GM19452 (cell line): ENCODE measurements around the gene KRT86.
"Not testable (repeated sequence)": the region's sequence is repeated elsewhere in the genome, so short reads cannot be mapped to it uniquely, and the experiment has no call there.

Experiments
- ATAC-seq: cut with Tn5 transposase; IDR thresholded peaks from one replicate; pipeline ENCODE4 v1.9.1; 2021; ENCODE audit not compliant: unreplicated experiment

The KRT86 gene

DNA sequence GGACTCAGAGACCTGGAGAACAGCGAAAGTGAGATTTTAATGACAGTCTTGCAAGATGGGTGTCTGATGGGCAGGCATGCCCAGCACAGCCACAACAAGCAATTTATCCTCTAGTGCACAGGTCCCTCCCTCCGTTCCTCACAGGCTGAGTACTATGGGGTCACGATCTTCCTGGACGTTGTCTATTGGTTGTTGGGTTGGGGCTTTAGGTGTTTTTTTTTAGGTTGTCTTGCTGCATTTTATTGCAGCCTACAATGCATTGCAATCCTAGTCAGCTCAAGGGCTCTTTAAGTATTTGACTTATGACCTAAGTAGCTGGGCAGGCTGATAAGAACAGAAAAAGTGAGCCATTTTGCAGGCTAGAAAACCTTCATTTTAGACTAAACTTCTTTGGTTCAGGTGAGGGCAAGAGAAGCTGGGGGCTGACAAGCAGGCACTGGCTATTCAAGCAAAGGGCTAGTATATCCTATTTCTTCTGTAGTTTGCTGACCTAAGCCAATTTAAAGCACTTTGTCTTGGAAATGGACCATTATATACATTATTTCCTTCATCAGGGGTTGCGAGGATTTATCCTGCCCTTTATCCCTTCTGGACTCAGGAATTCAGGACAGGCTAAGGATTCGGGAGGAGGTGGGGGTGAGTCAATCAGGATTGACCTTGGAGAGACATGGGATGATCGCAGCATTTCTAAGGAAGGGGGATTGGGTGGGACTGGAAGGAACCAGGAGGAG is 35.4 kb upstream of the KRT86 start:
- no peak for ATAC-seq

DNA sequence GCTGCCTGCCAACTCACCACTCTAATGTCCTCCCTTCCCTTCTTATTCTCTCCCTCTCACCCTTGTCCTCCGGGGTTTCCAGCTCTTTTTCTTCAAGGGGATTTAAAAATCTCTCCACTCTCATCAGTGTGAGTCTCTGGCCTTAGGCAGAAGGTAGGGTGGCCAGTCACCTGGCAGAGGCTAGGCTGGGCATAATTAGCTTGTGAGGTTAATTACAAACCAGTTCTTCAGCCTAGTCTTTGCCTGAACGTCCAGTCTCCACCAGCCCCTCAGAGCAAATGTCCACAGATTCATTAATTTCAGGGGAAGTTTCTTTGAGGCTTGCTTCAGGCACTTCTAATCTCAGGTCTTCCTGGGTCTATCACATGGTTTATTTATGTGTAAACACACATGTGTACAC is 34.7 kb upstream of the KRT86 start:
- no peak for ATAC-seq

DNA sequence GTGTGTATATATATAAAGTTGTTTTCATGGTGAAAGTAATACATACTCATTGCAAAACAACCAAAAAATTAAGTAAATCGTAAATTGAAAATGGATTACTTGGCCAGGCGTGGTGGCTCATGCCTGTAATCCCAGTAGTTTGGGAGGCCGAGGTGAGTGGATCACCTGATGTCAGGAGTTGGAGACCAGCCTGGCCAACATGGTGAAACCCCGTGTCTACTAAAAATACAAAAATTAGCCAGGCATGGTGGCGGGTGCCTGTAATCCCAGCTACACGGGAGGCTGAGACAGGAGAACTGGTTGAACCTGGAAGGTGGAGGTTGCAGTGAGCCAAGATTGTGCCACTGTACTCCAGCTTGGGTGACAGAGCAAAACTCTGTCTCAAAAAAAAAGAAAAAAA is 34.2 kb upstream of the KRT86 start:
- ATAC-seq, result not testable (repeated sequence)

DNA sequence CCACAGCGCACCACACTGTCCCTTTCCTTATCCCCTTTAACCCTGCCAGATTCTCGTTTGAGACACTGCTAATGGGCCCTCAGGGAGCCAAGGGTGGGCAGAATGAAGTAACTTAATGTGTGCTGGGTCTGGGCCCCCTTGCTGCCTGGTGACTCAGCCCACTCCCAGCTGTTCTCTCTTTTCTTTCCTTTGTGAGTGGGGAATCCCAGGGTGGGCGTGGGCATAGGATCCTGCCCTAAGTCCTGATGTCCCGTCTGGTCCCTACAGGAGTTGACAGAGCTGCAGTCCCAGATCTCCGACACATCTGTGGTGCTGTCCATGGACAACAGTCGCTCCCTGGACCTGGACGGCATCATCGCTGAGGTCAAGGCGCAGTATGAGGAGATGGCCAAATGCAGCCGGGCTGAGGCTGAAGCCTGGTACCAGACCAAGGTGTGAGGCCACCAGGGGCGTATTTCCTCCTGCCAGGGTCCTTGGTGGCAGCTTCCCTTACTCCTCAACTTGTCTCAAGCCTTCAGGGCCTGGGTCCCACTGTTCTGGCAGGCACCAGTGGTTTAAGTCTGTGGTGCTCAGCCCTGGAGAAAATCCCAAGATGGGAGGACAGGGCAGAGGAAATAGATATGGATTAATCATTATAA is 33.1 kb upstream of the KRT86 start:
- no peak for ATAC-seq

DNA sequence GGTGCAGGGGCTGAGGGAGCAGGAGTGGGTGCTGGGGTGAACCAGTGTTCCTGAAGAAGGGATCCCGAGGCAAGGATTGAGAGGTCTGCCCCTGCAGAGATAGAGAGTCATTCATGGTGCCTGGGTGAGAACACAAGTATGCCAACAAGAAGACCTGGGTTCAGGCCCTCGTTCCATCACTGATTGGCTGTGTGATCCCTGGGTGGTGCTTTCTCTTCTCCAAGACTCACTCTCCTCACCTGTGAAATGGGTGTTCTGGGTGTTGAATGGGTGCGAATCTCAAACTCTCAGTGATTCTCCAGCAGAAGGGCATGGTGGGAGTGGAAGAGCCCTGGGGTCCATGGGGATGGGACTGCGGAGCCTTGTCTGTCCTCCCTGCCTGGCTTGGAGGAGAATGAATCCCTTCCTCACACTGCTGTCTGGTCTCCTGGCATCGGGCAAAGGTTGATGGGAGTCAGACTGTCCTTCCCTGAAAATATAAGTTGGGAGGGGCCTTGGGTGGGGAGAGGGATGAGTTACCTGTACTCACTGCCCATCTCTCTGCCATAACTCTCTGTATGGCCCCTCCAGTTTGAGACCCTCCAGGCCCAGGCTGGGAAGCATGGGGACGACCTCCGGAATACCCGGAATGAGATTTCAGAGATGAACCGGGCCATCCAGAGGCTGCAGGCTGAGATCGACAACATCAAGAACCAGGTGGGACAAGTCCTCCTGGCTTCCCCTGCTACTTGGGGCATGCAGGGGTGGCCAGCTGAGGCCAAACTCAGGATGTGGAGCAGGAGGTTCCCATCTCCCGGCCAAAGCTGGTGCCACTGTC is 31.8 kb upstream of the KRT86 start:
- ATAC-seq, result no peak

DNA sequence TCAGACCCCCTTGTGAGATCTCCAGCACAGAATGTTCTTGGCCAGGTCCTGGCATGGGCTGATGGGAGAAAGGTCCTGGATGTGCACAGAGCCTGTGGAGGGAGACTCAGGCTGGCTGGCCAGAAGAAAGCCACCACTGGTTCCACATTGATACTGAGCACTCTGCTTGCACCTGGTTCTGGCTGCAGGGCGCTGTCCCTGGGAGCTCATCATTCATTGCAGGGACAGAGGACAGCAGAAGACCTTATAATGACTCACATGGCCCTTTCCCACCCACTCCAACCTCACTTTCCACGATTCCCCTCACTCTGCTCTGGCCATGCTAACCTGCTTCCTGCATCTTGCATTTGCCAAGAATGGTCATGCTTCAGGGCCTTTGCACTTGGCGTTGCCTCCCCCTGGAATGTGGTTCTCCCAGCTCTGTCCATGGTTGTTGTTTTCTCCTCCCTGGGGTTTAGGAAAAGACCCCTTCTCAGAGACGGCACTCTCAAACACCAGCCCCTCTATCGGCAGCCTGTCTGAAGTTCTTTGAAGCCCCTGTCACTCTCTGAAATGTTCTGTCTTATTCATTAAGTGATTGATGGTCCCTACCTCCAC is 31.1 kb upstream of the KRT86 start:
- no peak for ATAC-seq

DNA sequence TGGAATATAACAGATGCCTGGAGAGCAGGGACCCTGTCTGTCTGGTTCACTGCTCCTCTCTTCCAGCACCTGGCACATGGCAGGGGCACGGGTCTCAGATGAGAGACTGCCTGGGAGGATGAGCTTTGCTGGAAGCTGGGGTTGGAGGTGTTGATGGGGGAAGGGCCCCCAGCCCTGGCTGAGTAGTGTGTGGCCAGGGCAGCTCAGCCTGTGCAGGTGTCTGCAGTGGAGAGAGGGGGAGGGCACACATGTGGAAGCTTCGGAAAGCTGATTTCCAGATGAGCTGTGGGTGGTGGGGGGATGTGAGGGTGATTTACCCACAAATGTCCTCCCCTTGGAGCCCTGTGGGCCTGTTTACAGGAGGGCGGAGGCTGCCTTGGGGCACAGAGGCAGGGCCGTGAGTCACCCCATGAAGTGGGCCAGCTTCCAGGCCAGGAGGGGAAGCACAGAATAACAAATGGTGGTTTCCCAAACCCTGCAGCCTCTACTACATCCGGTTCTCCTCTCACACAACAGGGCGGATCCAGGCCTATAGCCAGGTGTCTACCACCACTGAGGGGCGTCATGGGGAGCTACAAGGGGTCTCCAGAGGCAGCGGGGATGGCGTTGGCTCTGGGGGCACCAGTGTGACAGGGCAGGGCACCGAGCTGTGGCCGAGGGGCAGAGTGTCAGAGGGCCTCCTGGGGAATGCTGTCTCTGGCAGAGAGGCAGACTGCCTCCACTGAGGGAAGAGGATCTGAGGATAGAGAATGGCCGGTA is 30.4 kb upstream of the KRT86 start:
- ATAC-seq, result peak; percentile 86

DNA sequence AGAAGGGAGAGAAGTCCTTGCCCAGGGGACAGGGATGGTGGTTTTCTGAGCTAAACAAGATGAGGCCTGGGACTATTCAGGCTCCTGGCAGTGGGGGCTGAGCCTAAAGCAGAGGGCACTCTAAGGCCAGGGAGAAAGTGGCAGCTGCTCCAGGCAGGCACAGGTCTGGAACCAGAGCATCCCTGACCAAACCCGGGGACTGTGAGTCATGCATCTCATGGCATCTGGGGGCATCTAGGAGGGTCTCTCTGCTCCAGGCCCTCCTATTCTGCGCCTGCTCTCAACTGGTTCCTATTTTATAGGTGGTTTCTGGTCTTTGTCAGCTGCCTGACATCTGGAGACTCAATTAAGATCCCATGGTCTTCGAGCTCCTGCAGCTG is 29.8 kb upstream of the KRT86 start:
- no peak for ATAC-seq

DNA sequence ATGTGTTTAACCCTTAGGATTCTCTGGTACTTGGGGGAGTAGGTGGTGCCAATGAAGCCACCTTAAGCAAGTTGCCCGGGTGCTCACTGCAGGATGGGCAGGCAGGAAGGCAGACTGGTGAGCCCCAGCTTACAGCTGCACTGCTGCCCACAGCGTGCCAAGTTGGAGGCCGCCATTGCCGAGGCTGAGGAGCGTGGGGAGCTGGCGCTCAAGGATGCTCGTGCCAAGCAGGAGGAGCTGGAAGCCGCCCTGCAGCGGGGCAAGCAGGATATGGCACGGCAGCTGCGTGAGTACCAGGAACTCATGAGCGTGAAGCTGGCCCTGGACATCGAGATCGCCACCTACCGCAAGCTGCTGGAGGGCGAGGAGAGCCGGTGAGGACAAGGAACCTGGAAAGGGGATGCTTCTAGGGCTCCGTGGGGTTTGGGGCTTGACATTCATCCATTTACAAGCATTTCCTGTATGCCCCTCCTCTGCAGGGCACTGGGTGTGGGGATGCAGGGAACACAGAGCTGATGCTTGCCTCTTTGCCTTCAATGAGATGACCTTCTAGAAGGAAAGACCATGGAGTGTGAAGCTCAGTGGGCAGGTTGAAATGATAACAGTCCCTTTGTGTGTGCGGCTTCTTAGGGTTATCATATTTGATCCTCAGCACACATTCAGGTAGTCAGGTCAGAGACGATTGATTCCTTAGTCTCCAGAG is 29.0 kb upstream of the KRT86 start:
- ATAC-seq, result no peak

DNA sequence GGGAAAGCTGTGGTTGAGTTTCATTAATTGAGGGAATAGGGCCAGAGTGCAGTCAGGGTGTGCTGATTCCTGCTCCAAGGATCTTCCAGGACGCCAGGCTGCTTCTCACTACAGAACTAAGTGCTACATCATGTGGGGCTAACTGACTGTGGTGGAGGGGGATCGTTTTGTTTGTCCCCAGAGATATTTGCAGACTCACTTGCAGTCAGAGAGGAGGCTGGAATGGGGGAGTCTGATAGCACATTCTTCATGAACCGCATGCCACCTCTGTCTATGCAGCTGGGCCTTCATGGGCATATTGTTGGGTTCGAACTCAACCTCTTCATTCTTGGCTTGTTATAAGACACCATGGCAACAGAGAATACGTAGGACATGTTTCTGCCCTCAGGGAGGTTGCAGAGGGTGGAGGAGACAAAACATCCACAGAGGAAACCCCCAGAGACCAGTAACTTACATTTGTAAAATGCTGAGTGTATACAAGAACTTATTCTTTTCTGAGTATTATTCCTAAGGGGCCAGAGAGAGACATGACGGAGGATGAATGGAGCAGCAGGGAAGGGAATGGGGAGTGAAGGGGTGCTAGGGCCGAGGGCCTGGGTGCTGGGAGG is 28.4 kb upstream of the KRT86 start:
- ATAC-seq, result no peak

DNA sequence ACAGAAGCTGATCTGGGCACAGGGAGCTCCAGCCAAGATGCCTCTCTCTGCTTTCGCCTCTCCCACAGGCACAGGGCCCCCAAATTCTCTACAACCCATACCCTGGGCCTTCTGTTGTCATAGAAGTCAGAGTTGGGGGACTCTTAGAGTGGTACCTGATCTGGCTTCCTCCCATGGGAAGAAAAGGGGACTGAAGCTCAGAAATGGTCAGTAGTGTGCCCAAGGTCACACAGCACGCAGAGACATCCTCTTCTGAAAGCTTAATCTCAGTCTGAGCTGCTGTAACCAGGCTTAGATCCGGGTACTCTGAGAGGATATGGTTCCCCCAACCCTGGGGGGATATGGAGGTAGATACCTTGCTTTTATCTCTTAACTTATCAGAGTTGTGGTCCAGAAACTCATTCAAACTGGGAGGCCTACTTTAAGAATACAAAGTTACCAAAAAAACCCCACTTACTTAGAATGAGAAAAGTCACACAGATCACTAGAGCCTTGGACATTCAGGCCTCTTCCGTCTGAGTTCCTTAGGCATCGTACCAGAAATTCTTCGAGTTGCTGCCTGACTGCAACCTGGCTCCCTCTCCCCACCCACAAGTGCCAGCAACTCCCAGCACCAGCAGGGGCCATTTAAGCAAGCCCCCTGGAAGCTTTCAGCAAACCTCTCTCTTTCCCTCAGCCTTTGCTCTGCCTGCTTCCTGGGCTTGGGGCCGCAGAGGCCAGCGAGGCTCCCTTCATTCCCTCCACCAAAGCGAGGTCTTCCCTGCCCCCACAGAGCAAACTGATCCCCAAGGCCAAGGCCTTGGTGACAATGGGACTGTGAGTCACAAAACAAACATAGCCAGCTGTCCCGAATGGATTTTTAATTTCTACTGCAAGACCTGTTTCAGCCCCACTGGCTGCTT is 27.5 kb upstream of the KRT86 start:
- ATAC-seq, result no peak

DNA sequence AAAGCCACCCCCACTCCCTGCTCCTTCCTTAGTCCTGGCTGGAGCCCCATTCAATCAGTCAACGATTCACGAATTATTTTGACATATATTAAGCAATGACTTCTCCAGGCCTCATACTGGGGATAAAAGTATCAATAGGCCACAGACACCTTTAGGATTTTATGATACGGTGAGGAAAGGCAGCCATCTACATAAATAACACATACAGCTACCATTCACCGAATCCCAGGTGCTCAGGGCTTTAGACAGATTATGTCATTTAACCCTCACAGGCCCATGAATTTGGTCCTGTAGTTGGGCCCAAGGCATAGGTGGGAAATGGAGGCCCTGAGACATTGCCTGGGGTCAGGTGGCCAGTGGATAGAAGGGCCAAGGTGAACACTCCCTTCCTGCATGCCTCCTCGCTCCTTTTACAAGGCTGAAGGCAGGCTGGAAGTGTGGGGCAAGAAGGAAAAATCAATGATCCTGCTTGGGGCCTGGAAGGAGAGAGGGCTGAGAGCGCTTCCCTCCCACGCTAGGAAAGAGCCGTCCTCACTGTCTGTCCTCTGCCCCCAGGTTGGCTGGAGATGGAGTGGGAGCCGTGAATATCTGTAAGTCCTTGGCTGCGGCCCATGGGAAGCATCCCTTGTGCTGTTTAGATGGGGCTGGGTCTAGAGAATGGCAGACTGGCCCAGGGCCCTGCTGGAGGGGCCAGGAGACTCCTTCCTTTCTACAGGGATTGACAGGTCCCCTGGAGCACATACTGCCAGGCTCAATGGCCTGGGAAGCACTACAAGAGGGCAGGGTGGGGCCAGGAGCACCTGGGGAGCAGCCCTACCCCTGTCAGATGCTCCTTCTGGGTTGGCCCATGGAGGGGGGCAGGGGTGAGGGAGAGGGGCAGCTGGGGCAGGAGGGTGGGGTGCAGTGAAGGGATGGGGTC is 26.6 kb upstream of the KRT86 start:
- ATAC-seq, result no peak

DNA sequence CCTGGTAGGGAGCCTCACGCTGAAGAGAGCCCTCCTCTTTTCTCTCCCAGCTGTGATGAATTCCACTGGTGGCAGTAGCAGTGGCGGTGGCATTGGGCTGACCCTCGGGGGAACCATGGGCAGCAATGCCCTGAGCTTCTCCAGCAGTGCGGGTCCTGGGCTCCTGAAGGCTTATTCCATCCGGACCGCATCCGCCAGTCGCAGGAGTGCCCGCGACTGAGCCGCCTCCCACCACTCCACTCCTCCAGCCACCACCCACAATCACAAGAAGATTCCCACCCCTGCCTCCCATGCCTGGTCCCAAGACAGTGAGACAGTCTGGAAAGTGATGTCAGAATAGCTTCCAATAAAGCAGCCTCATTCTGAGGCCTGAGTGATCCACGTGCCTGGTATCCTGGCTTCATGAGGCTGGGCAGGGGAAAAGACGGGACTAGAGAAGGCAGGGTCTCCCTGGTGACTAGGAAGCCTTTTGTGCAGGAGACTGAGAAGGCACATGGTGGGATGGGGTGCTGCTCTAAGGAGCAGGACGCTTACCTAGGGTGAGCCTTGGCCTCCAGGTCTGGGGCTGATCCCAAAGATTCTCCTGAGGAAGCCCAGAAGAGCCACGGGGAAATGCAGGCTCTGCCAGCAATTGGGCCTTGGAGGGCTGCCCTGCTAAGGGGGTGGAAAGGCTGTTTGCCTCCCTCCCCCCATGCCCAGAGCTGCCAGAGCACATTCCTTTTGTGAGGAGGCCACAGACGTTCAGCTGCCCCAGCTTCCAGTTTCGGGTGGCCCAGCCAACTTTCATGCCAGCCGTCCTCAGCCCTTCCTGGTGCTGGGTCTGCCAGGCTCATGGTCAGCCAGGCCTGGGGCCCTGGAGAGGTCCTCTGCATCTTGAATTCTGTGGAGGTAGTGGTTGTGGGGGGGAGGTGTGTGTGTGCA is 25.6 kb upstream of the KRT86 start:
- ATAC-seq, result no peak

DNA sequence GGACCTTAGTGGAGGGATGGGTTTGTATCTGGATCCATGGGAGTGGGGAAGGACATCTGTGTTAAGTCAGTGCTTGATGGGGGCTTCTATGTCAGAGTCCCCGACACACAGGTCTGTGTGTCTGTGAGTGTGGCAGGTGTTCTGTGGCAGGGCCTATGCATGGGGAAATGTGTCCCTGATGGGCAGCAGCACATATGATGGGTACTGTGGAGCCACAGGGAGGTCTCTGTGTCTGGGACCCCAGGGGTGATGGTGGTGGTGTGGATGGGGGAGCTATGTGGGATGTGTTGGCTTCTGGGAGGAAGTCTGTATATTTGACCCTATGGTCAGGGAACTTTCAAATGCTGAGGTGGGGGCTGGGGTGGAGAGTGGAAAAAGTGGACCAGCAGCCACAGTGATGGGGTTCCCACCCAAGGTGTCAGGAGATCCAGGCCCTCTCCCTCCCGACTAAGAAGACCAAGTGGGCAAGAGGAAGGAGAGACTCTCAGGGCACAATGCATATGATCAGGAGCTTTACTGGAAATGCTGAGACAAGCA is 24.9 kb upstream of the KRT86 start:
- no peak for ATAC-seq

DNA sequence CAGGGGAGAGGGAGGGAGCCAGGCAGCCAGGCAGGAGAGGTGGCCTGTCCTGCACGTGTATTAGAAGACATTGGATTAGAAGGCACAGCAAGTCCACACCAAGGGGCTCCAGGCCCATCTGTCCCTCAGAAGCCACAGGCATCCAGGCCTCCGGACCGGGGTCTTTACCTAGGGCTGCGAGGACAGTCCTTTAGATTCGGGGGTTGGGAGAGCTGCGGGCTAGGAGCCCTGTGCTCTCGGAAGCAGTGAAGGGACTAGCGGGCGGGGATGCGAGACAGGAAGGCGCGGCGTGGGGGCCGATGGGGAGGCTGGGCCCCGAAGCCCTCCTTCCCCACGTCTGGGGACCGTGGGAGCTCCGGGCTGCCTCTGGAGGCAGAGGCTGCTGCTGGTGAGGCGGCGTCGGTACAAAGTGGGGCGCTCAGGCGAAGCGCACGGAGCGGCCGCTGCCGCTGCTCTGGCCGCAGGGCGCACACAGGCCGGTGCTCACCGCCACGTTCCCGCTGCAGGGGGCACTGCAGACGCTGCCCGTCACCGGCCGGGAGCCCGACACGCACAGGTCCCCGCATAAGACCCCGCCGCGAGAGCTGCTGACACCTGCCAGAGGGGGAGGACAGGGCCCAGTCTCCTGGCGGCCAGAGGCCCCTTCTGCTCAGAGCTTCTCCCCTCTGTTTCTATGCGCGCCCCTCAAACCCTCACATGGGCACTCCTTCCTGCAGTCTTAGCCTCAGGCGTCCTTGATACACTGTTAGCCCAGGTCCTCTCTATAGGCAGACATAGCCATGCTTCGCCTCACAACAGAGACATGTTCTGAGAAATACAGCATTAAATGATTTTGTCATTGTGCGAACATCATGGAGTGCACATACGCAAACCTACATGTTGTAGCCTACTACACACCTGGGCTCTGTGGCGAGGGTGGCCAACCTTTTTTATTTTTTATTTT is 24.1 kb upstream of the KRT86 start:
- no peak for ATAC-seq
